Bone marrow (tissue), 2 donors: ENCODE results near the gene PRM2.
"Not testable (repeated sequence)": the region's sequence is repeated elsewhere in the genome, so short reads cannot be mapped to it uniquely, and the experiment has no call there.

ENCODE experiments used
- DNase-seq, 2 donors: peaks; one replicate each; lab custom pipeline; 2025; lab: John Stamatoyannopoulos, UW

The PRM2 gene

DNA sequence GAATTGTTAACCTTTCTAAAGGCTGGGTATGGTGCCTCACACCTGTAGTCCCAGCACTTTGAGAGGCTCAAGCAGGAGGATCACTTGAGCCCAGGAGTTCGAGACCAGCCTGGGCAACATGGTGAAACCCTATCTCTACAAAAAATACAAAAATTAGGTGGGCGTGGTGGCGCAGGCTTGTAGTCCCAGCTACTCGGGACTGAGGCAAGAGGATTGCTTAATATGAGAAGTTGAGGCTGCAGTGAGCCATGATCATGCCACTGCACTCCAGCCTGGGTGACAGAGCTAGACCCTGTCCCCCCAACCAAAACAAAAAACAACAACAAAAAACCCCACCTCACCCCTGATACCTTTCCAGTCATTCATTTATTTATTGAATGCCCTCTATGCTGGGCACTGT lies 13.4 kb upstream of the PRM2 start:
- DNase-seq, result not testable (repeated sequence)

DNA sequence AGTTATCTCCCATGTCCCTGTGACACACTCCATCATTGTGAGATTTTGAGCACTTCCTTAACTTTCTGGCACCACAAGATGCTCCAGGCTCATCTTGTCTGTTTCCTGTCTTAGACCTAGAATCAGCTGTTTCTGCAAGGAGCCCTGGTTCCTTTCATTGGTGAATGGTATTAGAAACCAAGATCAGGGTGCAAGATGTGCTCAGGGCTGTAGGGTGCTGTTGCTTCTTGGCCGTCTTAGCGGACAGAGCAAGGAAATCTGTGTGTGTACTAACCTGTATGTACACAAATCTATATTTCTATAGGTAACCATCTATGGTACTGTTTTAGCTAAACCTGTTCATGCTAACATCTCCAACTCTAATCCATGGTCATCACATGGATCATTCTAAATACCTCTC lies 12.9 kb upstream of the PRM2 start:
- DNase-seq, result no peak

GRCh38 chr16:11285842-11286241 lies 9.6 kb upstream of the PRM2 start:
- no peak for DNase-seq

- no peak for DNase-seq
These were observed 7.6 kb upstream of the PRM2 start for GRCh38 chr16:11283820-11284248.

DNA sequence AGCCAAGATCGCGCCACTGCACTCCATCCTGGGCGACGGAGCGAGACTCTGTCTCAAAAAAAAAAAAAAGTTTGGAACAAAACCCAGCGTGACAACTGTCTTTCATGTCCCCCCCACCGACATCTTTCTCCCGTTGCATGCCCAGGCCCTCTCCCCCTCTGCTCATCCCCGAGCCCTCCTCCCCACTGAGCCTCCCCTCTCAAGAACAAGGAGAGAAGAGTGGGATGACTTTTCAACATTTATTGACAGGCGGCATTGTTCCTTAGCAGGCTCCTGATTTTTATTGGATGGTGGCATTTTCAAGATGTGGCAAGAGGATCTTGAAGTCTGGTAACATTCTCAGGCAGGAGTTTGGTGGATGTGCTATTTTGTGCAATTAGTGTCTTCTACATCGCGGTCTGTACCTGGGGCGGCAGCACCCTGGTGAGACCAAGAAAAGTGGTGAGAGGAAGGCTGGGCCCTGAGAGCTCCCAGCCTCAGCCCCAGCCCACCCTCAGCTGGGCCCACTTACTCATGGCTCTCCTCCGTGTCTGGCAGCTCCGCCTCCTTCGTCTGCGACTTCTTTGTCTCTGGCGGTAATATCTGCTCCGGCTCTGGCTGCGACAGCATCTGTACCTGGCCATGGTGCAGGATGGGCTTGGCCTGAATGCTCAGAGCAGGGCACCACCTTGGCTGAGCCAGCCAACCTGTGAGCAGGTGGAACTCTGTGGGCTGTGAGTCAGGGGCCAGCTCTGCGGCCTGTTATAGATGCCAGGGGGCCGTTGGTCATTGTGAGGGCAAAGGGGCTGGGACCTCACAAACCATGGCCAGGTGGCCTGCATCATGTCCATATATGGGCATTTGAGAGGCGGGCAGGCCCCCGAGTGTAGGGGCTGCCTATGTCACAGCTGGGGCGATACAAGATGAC lies 4.6 kb upstream of the PRM2 start, which contains the start of gene PRM1:
PRM1 (minus strand) TSS at position 715 of the 907 bp plus-strand sequence; CDS start at position 623, 92 bp downstream.
- no peak for DNase-seq

- peak in 1 of 2 donors; percentile 24 for DNase-seq
These were observed 2.7 kb upstream of the PRM2 start for GRCh38 chr16:11278681-11279628.

DNA sequence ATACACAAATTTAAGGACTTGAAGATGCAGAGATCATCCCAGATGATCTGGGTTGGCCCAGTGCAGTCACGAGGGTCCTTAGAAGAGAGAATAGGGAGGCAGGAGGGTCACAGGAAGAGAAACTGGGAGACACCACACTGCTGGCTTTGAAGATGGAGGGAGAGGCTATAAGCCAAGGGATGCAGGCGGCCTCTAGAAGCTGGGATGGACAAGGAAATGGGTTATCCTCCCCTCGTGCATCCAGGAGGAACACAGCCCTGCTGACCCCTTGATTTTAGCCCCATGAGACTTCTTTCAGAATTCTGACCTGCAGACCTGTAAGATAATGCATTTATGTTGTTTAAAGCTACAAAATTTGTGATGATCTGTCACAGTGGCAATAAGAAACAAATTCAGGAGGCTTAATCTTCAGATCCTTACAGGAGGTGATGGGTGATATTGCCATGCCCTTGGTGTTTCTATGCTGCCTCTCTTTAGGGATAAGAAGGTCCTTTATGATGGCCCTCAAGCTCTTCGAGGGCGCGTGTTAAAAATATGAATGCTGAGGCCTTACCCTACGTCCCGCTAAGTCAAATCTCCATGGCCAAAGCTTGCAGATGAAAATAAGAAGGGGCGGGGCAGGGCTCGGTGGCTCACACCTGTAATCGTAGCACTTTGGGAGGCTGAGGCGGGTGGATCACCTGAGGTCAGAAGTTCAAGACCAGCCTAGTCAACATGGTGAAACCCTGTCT lies 1.5 kb upstream of the PRM2 start:
- no peak for DNase-seq

DNA sequence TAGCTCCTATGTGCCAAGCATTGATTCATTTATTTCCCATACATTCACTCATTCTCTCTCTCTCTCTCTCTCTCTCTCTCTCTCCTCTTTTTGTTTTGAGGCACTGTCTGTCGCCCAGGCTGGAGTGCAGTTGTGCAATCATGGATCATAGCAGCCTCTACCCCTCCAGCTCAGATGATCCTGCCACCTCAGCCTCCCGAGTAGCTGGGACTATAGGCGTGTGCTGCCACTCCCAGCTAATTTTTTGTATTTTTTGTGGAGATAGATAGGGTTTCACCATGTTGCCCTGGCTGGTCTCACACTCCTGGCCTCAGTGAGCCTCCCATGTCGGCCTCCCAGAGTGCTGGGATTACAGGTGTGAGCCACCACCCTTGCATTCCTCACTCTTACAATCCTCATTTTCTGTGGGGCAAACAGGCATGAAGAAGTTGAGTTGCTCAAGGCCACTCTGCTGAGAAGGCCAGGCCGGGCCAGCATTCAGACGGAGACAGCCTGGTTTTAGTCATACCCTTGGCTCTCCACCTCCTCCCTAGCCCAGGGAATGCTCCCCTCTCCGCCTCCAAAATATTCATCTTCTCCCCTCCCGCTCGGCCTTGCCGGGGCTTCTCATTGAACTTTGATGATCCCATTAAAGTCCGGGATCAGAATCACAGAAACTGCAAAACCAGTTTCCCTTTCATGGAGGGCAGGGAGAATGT lies 765 bp upstream of the PRM2 start:
- DNase-seq, result no peak

GRCh38 chr16:11274964-11275363 lies 1.3 kb downstream of the PRM2 start:
- no peak for DNase-seq

DNA sequence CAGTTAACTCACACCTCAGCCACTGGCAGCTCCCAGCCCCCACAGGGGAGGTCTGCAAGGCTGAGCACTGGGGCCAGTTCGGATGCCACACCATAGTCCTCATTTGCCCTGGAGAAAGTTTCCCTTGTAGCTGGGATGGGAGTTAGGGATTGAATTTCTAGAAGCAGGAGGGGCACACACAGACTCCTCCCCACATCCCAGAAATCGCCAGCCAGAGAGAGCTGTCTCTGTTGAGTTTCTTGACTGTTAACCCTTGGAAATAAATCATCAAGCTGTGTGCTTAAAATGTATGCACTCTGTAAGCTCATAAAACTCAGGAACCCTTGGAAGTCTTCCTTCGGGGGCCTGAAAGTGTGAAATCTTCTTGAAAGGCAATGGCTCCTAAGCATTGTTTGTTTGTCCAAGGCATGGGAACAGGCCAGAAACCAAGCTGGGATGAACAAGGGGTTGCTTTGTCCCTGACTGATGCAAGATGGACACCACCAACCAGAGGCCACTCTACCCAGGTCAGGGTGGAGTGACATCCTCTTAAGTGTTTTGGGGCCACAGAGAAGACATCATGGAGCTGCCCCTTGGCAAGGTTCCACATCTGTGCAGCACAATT lies 2.5 kb downstream of the PRM2 start:
- DNase-seq, result no peak

DNA sequence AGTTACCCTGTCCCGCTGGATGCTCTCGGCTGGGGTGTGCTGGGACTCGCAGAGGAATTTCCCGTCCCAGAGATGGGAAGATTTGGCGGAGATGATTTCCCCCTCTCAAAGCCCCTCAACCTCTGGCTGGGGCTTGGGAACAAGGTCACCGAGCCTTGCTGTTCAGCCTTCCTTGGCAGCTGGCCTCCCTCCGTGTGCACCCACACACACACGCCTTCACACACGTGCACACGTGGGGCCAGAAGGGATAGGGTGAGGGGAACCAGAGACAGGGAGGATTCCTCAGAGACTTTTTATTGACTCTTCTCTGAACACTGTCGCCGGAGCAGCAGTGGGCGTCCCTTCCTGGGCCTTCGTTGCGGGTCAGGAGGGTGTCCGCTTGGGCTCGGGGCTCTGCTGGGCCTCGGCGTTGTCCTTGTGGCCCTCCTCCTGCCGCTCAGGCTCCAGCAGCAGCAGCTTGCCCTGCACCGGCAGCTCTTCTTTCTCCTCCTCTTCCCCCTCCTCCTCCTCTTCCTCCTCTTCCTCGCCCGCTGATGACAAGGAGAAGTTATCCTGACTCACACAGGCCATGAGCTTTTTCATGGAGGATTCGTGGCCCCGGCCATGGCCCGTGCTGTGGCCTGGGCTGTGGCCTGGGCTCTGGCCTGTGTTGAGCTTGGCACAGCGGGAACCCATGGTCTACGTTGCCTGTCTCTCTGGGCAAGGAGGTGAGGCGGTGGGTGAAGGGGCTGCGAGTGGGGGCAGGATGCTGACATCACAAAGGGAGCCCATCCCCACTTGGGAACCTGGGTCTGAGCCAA lies 3.2 kb downstream of the PRM2 start, which contains the start of gene PRM3:
PRM3 (minus strand) TSS at position 709 of the 800 bp plus-strand sequence; CDS start at position 675, 34 bp downstream.
- no peak for DNase-seq

- DNase-seq, result no peak
These were observed 3.8 kb downstream of the PRM2 start for GRCh38 chr16:11272484-11272883.

DNA sequence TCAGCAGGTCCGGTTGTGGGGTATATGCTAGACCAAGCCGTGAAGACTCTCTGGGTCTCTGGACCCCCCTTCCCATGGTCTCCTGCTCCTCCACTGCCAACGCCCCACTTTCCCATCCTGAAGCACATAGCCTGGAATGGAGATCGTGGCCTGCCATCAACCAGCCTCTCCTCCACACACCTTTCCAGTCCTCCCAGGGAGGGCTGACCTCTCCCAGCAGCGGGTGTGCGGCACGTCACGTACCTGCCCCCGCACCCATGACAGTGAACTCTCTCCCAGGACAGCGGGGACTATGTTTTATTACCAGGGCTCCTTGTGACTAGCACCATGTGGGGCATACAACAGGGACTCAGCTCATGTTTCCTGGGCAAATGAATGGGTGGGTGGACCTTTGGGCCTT lies 4.7 kb downstream of the PRM2 start:
- no peak for DNase-seq

GRCh38 chr16:11270602-11271162 lies 5.6 kb downstream of the PRM2 start:
- no peak for DNase-seq

- DNase-seq, result no peak
These were observed 7.3 kb downstream of the PRM2 start, which contains the start of gene TNP2 for GRCh38 chr16:11268921-11269375. Gene TNP2 (minus strand): TSS chr16:11269325. CDS start chr16:11269262, 63 bp downstream.

DNA sequence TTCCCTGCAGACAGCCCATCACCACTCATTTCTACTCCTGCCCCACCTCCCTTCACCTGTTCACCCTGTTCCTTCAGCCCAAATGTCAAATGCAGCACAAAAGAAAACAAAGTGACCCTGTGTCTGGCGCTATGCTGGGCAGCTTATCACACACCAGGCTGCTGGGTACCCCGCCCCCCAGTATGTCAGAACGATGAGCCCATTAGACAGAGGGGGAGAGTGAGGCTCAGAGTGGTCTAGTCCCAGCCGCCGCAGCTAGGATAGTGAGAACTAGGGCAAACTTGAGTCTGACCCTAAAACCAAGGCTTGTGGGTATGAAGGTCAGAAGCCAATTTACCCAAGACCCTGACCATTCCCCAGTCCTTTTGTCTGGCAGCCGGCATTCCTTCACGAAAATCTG lies 11.2 kb downstream of the PRM2 start:
- no peak for DNase-seq

DNA sequence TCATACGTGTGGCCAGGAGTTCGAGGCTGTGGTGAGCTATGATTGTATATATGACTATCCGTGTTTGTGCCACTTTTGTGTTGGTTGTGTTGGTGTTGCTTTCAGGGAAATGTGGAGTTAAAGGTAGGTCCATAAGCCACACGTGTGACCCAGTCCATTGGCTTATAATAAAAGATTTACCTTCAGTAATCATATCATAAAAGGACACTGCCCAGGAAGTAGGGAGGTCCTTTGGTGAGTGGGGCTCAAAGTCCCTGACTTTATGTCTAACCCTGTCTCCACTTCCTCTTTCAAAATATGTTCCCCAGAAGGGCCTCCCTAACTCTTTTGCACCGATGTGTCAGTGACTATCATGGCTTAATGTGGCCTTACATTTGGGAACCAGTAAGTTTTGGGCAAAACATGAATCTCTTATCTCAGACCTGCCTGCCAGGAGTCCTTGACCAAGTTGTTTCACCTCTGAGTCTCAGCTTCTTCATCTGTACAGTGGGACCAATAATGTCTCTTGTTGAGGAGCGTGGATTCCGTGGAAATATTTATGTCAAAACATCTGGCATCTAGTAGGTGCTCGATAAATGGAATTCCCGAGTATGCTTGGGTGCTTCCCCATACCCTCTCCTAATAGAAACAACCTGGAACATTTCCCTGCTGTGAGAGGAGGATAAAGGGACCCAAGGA lies 12.0 kb downstream of the PRM2 start:
- no peak for DNase-seq

GRCh38 chr16:11263737-11264136 lies 12.5 kb downstream of the PRM2 start:
- peak in 1 of 2 donors; percentile 77 for DNase-seq

DNA sequence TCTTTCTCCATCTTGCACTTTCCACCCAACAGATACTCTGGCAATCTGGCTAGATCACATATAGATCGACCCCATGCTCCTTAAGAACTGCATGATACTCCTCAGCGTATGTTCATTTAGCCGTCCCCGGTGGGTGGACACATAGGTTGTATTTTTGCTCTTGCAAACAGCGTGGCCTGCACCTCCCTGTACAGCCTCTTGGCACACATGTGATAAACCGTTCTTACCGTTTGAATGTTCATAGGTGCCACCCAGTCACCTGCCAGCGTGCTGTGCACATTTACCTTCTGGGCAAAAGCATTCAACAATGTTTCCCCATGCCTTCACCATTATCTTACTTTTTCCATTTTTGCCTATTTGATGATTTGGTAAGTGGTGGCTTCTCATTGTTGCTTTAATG lies 13.4 kb downstream of the PRM2 start:
- no peak for DNase-seq
